HG02970 (cell line): ENCODE measurements around the gene SPTLC1.

Experiments
- ATAC-seq: cut with Tn5 transposase; IDR thresholded peaks from one replicate; pipeline ENCODE4 v1.9.1; 2021; ENCODE audit warnings: mild to moderate bottlenecking, moderate library complexity, moderate number of reproducible peaks; ENCODE audit not compliant: unreplicated experiment, low FRiP score

SPTLC1 gene

GRCh38 chr9:92100237-92100911 lies 14.8 kb downstream of the SPTLC1 start:
- ATAC-seq, result no peak

DNA sequence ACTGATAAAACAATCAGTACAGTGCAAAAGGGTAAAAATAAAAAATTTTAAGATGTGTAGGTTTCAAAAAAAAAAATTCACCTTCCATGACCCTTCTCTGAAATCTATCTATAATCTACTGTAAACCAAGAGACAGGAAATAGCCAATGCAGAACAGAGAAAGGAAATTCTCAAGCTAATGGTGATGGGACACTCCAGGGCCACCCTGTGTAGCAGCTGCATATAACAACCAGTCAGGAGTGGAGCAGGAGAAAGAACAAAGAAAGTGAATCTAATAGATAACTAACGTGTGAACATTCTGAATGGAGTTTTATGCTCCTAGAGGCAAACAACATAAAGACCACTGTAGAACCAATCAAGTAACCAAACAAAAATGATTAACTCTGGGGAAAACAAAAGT lies 16.6 kb downstream of the SPTLC1 start:
- ATAC-seq, result no peak

DNA sequence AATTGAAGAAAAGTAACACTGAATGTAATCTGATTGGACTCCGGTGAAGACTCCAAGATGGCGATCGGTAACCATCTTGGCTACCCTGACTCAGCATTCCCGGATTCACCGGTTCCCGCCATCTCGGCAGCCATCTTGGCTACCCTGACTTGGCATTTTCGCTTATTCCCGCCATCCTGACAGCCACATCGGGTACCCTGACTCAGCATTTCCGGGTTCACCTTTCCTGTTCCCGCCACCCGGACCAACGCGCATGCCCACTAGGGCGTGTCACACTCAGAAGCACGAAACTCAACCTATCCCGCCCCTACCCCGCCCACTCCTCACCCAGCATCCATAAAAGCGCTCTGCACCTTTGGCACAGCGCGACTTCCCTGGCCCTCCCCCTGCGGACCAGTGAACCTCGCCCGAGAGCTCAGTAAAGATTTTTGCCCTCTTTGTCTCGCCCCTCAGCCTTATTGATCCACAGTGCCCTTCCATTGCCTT lies 17.2 kb downstream of the SPTLC1 start:
- ATAC-seq, result no peak

- no peak for ATAC-seq
These were observed 20.0 kb downstream of the SPTLC1 start for GRCh38 chr9:92095236-92095635.

DNA sequence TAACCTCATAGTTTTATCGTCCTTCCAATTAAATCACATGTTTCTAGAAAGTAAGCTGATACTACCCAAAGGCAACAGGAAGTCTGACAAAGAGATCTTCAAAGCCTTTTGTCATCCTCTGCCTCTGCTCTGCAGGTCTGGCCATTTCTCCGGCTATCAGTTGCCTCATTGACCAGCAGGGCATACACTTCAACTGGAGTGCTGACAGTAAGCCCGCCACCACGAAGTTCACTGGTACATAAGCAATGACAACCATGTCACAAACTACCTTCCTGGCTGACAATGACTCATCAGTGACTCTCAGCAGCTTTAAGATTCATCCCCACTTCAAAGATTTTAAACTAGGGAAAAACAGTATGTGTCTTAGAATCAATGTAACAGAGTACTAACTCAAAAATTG lies 20.6 kb downstream of the SPTLC1 start:
- ATAC-seq, result no peak

DNA sequence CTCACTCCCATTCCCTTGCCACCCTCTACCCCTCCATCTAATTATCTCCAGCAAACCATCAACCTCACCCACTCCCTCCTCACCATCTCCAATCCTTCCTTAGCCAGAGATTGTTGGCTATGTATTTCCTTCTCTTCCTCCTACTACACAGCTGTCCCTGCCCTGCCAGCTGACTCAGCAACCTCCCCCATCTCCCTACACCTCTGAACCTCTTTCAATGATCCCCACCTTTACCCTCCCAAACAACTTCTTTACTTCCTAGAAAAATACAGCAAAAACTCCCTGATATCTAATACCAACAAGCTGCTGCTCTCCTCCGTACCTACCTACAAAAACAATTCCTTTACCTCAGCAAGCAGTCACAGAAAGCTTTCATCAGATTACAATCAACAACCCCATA lies 37.3 kb downstream of the SPTLC1 start:
- no peak for ATAC-seq

GRCh38 chr9:92071634-92072033 lies 43.6 kb downstream of the SPTLC1 start:
- ATAC-seq, result no peak

- no peak for ATAC-seq
These were observed 49.0 kb downstream of the SPTLC1 start for GRCh38 chr9:92066168-92066567.

DNA sequence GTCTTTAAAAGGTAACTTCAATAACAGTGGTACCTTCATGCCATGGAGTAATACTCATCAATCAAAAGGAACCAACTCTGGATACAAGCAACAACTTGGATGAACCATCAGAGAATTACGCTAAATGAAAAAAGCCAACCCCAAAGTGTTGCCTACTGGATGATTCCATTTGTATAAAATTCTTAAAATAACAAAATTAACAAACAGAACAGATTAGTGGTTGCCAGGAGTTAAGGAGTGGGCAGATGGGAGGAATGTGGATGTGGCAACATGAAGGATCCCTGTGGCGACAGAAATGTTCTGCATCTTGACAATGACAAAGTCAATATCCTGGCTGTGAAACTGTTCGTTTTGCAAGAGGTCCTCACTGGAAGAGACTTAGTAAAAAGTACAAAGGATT lies 50.5 kb downstream of the SPTLC1 start:
- ATAC-seq, result no peak

- no peak for ATAC-seq
These were observed 54.0 kb downstream of the SPTLC1 start for GRCh38 chr9:92061184-92061583.

GRCh38 chr9:92059661-92060060 lies 55.6 kb downstream of the SPTLC1 start:
- no peak for ATAC-seq

GRCh38 chr9:92058723-92059444 lies 56.3 kb downstream of the SPTLC1 start:
- ATAC-seq, result no peak

- ATAC-seq, result no peak
These were observed 57.2 kb downstream of the SPTLC1 start for GRCh38 chr9:92058026-92058425.

- no peak for ATAC-seq
These were observed 58.0 kb downstream of the SPTLC1 start for GRCh38 chr9:92057226-92057625.

GRCh38 chr9:92055624-92056023 lies 59.6 kb downstream of the SPTLC1 start:
- no peak for ATAC-seq

DNA sequence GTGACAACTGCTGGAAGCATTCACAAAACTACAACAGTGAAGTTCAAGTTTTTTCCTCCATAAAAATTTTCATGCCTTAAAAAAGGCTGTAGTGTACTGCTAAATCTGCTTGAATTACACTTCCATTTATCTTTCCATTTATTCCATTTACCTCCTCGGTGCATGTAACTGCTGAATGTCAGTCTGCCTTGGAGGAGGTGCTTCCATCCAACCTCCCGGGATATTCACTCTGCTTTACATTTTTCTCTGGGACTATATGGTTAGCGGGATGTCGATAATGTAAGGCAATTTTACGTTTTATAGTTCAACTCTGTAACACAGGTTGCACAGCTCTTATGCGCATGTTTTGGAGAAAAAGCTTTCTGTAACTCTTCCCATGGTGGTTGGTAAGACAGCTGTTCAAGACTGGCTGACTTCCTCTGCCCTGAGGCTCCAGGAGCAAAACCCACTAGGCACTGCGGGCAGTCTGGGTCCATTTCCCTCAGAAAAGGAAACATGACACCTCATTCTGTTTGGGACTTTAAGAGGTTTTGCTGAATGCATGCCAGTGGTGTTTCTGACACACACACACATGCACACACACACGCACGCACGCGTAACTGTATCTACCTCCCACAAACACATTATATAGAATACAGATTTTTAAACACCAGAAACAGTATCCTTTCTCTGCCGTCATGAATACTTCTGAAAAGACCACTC lies 66.1 kb downstream of the SPTLC1 start:
- ATAC-seq, result no peak

DNA sequence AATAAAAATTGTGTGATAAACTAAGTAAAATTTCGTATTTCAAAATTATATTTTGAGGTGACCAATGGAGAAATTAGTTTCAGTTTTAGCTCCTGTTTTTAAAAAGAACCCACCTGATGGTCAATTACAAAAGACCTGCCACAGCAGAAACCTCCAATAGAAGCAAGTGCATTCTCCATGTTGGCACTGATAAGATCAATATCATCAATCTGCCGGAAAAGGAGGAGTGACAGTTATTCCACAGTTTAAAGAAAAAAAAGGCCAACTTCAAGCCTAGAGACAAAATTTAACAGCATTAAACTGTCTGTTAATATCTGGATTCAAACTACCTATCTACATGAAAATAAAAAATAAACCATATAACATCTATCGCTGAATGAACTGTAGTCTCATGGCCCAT lies 67.7 kb downstream of the SPTLC1 start:
- no peak for ATAC-seq

DNA sequence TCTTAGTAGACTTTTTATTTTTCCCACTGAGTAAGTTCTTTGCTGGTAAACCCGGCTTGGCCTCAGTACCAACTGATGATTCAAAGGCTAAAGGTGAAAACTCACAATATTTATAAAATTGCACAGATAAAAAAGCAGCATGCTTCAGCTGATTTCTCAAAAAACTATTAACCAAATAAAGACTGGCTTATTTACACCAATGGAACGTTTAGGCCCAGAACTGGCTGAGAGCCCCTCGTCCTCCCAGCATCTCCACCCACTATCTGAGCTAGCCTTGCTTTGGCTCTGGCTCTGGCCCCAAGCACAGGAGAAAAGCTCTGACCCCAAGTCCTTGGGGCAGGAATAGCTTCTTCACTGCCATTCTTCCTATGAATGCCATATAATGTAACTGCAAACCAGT lies 68.5 kb downstream of the SPTLC1 start:
- no peak for ATAC-seq

- ATAC-seq, result no peak
These were observed 70.3 kb downstream of the SPTLC1 start for GRCh38 chr9:92044936-92045335.

DNA sequence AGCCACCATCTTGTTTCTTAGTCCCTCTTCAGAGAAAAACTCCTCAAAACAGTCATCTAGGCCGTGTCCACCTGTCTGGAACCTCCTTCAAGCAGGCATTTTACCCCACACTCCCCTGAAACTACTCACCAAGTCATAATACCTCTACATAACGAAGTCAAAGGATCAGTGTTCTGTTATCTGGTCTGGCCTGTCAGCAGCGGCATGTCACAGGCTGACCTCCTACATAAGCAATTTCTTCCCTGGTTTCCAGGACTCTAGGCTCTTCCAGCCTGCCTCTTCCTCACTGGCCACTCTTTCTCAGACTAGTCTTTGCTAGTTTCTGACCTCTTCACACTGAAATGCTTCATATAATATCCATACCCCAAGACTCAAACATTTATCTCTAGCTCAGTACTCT lies 72.2 kb downstream of the SPTLC1 start:
- no peak for ATAC-seq

GRCh38 chr9:92042260-92042659 lies 73.0 kb downstream of the SPTLC1 start:
- ATAC-seq, result no peak

DNA sequence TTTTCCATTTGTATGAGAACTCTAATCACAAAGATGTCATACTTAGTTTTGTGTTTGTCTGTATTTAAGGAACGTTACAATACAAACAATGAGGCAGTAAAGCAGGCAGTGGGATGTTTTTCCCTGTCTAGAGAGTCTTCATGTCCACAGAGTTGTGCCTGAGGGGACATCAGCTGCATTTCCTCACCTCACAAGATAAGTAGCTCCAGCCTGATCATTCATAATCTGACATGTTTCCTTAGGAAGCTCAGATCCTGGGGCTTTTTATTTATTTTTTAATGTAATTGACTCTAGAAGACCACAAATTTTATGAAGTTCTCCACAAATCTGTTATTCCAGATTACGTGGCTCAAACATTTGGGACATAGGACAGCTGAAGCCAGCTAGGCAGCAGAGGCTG lies 78.5 kb downstream of the SPTLC1 start:
- ATAC-seq, result no peak
